GM18517 (cell line): ENCODE measurements around the gene KIR2DL1.
"Not testable (repeated sequence)": the region's sequence is repeated elsewhere in the genome, so short reads cannot be mapped to it uniquely, and the experiment has no call there.

Experiments
- ATAC-seq: cut with Tn5 transposase; IDR thresholded peaks from one replicate; pipeline ENCODE4 v1.9.1; 2021; ENCODE audit warnings: mild to moderate bottlenecking, moderate library complexity; ENCODE audit not compliant: unreplicated experiment

KIR2DL1 gene

DNA sequence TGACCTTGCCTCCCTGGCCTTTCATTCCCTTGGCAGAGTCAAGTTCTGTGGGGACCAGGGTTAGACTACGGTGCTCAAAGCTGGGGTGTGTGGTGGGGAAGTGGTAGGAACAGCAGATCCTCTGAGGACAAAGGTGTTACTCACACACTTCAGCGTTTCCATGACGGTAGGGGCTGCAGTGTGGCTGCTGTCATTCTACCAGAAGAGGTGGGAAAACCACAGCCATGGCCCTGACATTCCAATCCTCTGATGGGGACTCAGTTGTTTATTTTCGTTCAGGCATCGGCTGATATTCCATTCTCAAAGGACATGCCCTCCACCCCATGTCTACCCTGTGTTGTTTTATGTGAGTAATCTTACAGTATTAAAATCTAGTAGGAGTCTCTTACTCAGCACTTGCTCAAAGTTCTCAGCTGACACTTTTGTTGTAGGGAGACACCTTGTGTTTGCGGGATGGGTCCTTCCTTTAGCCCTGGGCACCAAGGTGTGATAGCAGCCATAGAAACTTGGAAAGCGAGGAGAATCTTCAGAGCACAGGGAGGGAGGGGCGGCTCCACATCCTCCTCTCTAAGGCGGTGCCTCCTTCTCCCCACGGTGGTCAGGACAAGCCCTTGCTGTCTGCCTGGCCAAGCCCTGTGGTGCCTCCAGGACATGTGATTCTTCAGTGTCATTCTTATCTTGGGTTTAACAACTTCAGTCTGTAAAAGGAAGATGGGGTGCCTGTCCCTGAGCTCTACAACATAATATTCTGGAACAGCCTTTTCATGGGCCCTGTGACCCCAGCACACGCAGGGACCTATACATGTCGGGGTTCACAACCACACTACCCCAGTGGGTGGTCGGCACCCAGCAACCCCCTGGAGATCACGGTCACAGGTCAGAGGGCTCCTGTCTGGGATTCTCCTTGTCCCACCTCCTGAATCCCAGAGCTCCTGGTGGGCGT, 1.7 kb downstream of the KIR2DL1 start:
- ATAC-seq = not testable (repeated sequence)

DNA sequence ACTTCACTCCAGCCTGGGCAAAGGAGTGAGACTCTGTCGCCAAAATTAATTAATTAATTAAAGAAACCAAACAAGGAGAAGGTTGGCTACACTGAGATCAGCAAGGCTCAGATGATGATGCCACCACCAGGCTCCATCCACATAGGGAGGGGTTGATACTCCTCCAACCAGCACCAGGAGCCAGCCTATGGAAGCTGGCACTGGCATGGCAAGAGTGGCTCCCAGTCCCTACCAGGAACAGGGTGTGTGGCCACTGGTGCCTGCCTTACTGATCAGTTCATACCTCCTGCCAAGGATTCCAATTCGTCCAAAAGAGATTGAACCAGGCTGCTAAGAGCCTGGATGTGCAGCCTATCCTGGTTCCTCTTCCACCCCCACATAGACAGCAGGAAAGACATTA, 3.1 kb downstream of the KIR2DL1 start:
- ATAC-seq = not testable (repeated sequence)

DNA sequence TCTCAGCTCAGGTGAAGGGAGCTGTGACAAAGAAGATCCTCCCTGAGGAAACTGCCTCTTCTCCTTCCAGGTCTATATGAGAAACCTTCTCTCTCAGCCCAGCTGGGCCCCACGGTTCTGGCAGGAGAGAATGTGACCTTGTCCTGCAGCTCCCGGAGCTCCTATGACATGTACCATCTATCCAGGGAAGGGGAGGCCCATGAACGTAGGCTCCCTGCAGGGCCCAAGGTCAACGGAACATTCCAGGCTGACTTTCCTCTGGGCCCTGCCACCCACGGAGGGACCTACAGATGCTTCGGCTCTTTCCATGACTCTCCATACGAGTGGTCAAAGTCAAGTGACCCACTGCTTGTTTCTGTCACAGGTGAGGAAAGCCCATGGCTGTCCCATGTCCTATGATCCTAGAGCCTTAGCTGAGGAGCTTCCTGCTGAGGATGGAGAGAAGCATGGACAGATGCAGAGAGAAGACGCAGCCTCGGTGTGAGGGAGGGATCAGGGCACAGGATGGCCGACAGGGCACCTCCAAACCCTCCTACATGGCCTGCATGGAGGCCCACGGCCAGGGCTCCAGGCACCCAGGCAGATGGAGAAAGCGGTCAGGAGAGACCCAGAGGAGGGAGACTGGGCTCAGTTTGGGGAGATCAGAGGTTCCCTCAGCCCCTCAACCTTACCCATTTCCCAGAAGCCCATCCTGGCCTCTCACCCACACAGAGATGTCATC, 5.7 kb downstream of the KIR2DL1 start:
- not testable (repeated sequence) for ATAC-seq

DNA sequence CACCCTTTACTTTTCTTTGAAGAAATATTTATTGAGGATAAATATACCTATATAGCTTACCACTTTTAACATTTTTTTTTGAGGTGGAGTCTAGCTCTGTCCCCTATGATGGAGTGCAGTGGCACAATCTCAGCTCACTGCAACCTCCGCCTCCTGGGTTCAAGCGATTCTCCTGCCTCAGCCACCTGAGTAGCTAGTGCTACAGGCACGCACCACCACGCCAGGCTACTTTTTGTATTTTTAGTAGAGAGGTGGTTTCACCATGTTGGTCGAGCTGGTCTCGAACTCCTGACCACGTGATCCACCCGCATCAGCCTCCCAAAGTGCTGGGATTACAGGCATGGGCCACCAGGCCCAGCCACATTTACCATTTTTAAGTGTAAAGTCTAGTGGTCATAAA, 6.2 kb downstream of the KIR2DL1 start:
- ATAC-seq = not testable (repeated sequence)

DNA sequence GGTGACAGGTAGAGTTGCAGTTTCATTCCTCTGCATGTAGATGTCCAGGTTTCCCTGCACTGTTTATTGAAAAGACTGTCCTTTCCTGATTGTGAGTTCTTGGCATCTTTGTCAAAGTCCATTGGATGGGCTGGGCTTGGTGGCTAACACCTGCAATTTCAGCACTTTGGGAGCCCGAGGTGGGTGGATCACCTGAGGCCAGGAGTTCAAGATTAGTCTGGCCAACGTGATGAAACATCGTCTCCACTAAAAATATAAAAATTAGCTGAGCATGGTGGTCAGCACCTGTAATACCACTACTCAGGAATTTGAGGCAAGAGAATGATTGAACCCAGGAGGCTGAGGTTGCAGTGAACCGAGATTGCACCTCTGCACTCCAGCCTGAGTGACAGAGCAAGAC, 8.3 kb downstream of the KIR2DL1 start:
- not testable (repeated sequence) for ATAC-seq

DNA sequence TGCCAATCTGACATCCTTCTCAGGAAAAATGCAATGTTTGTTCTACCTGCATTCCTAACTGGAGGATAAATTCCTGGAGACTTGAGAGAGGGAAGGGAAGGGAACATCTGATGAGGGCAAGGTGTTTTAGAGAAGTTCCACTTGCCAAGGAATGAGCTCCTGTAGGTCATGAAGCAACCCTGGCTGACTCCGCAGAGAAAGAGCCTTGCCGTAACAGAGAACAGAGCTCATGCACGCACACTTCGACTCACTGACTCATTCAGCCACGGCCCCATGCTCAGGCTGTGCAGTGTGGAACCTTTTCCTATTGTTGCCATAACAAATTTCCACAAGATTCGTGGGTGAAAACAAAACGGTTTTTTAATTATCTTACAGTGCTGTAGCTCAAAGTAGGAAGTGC, 9.3 kb downstream of the KIR2DL1 start:
- ATAC-seq = not testable (repeated sequence)

DNA sequence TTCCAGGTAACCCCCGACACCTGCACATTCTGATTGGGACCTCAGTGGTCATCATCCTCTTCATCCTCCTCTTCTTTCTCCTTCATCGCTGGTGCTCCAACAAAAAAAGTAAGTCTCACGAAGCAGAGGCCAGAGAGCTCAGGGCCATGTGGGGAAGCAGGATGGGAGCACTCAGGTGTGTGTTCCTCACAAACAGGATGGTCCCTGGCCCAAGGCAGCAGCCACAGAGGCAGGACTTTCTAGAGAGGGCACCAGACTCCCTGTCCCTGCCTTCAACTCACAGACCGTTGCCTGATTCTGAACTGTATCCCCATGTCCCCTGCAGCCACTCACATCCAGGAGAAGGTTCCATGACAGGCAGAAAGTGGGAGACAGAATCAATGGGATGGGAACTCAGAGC, 13.3 kb downstream of the KIR2DL1 start:
- ATAC-seq = not testable (repeated sequence)

DNA sequence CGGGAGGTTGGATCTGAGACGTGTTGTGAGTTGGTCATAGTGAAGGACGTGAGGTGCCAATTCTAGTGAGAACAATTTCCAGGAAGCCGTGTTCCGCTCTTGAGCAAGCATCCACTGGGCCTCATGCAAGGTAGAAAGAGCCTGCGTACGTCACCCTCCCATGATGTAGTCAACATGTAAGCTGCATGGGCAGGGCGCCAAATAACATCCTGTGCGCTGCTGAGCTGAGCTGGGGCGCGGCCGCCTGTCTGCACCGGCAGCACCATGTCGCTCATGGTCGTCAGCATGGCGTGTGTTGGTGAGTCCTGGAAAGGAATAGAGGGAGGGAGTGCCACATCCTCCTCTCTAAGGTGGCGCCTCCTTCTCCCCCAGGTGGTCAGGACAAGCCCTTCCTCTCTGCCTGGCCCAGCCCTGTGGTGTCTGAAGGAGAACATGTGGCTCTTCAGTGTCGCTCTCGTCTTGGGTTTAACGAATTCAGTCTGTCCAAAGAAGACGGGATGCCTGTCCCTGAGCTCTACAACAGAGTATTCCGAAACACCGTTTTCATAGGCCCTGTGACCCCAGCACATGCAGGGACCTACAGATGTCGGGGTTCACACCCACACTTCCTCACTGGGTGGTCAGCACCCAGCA, 16.6 kb downstream of the KIR2DL1 start:
- ATAC-seq = not testable (repeated sequence)

DNA sequence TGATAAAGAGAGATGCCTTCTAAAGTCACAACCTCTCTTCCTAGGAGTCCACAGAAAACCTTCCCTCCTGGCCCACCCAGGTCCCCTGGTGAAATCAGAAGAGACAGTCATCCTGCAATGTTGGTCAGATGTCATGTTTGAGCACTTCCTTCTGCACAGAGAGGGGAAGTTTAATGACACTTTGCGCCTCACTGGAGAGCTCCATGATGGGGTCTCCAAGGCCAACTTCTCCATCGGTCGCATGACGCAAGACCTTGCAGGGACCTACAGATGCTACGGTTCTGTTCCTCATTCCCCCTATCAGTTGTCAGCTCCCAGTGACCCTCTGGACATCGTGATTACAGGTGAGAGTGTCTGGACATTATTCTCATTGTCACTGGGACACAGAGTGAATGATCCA, 18.6 kb downstream of the KIR2DL1 start:
- ATAC-seq = not testable (repeated sequence)

DNA sequence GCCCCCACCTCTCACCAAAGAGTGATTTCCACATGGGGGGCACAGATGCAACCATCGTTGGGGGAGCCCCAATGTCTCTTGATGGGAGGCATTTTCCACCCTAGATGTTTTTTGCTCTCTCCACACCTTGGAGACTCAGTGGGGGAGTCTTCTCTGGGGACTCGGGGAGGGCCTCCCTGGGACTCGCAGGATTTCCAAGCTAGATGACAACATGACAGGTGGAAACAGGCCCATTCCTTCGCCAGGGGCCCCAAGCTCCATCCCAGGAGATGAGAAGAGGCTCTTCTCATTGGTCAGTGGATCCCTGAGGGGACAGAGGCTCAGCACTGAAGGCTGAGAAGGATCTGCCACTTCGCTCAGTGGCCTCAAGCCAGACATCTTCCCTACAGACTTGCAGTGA, 21.1 kb downstream of the KIR2DL1 start:
- no peak for ATAC-seq

DNA sequence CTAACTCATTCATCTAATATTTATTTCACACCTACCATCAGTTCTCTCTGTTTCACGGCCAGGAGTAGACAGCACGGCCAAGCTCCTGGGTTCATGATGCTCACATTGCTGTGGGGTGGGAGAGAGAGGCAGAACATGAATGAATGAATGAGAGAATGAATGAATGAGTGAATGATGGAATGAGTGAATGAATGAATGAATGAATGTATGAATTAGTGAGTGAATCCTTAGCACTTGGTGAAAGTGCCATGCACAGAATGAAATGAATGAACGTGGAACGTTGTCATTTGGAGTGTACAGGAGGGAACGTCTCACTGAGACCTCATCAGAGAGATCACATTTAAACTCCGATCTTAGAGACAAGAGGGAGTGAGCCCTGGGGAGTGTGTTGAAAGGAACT, 21.9 kb downstream of the KIR2DL1 start:
- ATAC-seq = no peak

DNA sequence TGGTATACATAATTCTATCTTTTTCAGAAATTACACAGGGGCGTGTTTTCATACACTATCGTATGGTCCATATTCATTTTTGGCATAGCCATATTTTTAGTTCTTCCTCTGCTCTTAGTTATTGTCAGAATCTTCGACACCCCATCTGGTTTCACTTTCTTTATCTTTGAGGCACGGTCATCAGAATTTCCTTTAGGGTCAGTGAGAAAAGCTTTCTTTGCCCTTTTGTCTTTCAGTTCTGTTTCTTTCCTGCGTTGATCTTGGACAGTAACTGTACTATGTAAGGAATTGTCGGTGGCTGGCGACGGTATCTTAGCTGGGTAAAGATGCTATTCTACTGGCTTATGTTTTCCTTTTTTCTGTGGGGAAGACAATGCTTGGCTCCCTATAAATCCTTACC, 23.2 kb downstream of the KIR2DL1 start:
- ATAC-seq = no peak

DNA sequence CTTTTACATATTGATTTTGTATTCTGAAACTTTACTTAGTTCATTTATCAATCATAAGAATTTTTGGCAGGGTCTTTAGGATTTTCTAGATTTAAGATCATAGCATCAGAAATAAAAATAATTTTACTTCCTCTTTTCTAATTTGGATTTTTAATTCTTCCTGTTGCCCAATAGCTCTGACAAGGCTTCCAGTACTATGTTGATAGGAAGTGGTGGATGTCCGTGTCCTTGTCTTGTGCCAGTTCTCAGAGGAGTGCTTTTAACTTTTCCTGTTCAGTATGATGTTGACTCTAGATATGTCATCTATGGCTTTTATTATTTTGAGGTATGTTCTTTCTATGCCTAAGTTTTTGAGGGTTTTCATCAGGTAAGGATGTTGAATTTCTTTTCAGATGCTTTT, 26.2 kb downstream of the KIR2DL1 start:
- no peak for ATAC-seq

DNA sequence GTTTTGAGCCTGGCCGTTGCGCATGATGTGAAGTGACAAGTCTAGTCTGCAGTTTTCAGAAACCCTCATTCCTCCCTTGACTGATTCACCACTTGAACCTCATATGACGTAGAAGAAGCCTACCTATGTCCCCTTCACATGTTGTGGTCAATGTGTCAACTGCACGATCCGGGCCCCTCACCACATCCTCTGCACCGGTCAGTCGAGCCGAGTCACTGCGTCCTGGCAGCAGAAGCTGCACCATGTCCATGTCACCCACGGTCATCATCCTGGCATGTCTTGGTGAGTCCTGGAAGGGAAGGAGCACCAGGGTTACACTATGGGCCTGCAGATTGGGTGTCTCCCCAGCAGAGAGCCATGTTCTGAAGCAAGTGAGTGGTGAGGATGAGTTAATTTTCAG, 33.8 kb downstream of the KIR2DL1 start, which contains the start of gene KIR2DL4:
KIR2DL4 (plus strand) TSS at position 201 of the 400 bp plus-strand sequence; CDS start at position 243, 42 bp downstream.
- no peak for ATAC-seq

DNA sequence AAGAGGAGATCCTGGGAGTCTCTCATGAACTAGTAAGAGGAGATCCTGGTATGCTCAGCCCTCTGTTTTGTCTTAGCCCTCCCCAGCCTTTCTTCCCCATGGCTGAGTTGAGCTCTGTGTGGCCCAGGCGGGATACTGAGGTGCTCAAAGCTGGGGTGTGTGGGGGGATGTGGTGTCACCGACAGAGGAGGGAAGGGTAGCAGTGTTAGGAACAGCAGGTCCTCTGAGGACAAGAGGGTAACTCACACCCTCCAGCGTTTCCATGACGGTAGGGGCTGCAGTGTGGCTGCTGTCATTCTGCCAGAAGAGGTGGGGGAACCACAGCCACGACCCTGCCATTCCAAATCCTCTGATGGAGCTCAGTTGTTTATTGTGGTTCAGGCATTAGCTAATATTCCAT, 34.5 kb downstream of the KIR2DL1 start:
- no peak for ATAC-seq

DNA sequence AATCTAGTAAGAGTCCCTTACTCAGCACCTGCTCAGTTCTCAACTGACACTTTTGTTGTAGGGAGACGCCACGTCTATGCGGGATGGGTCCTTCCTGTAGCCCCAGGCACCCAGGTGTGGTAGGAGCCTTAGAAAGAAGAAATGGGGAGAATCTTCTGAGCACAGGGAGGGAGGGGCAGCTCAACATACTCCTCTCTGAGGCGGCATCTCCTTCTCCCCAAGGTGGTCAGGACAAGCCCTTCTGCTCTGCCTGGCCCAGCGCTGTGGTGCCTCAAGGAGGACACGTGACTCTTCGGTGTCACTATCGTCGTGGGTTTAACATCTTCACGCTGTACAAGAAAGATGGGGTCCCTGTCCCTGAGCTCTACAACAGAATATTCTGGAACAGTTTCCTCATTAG, 35.0 kb downstream of the KIR2DL1 start:
- no peak for ATAC-seq

DNA sequence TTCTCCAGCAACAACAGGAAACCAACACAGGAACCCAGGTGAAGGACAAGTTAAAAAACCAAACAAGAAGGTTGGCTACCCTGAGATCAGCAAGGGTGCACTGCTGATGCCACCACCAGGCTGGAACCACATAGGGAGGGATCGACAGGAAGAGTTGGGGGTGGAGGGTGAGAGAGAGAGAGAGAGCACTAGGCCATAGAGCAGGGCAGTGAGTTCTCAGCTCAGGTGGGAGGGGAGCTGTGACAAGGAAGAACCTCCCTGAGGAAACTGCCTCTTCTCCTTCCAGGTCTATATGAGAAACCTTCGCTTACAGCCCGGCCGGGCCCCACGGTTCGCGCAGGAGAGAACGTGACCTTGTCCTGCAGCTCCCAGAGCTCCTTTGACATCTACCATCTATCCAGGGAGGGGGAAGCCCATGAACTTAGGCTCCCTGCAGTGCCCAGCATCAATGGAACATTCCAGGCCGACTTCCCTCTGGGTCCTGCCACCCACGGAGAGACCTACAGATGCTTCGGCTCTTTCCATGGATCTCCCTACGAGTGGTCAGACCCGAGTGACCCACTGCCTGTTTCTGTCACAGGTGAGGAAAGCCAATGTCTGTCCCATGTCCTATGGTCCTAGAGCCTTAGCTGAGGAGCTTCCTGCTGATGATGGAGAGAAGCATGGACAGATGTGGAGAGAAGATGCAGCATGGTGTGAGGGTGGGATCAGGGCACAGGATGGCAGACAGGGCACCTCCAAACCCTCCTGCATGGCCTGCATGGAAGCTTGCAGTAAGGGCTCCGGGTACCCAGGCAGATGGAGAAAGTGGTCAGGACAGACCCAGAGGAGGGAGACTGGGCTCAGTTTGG, 36.3 kb downstream of the KIR2DL1 start:
- no peak for ATAC-seq

DNA sequence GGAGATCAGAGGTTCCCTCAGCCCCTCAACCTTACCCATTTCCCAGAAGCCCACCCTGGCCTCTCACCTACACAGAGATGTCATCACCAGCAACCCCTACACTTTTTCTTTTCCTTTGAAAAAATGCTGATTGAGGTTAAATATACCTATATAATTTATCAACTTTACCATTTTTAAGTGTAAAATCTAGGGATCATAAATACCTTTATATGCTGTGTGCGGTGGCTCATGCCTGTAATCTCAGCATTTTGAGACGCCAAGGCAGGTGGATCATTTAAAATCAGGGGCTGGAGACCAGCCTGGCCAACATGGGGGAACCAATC, 36.9 kb downstream of the KIR2DL1 start:
- ATAC-seq = no peak

DNA sequence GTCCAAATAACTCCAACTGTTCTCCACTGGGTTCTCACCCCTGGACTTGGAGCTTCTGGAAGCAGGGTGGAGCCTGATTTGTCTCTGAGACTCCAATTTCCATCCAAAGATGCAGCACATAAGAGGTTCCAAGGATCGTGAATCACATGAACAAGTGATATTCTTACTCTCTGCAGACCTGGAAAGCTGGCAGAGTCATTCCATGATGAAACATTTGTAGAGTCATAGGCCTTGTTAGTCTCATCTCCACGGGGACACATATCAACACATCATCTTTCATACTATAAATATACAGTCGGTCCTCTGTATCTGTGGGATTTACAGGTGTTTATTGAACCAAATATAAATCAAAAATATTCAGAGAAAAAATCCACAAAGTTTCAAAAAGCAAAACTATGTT, 45.0 kb downstream of the KIR2DL1 start:
- not testable (repeated sequence) for ATAC-seq

DNA sequence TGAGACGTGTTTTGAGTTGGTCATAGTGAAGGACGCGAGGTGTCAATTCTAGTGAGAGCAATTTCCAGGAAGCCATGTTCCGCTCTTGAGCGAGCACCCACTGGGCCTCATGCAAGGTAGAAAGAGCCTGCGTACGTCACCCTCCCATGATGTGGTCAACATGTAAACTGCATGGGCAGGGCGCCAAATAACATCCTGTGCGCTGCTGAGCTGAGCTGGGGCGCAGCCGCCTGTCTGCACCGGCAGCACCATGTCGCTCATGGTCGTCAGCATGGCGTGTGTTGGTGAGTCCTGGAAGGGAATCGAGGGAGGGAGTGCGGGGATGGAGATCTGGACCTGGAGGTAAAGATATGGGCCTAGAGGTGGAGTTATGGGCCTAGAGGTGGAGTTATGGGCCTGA, 46.7 kb downstream of the KIR2DL1 start, which contains the start of gene KIR3DL1:
KIR3DL1 (plus strand) TSS at position 218 of the 400 bp plus-strand sequence.
- ATAC-seq = not testable (repeated sequence)
